GM21786 (cell line): ENCODE data around the gene CAP1.
"Not testable (repeated sequence)": the region's sequence is repeated elsewhere in the genome, so short reads cannot be mapped to it uniquely, and the experiment has no call there.

Experiments used
- ATAC-seq: cut with Tn5 transposase; IDR thresholded peaks from one replicate; pipeline ENCODE4 v1.9.1; 2021; ENCODE audit not compliant: unreplicated experiment

Gene CAP1

GRCh38 chr1:40040511-40041465 lies at the start of gene CAP1:
Gene CAP1, plus strand, starts transcription at chr1:40040729. Its CDS starts 18,618 bp downstream, at chr1:40059347.
- peak; percentile 78 for ATAC-seq

- no peak for ATAC-seq
These were observed 48.3 kb upstream of the CAP1 start for GRCh38 chr1:39992234-39992633.

GRCh38 chr1:39992888-39993287 lies 47.6 kb upstream of the CAP1 start:
- no peak for ATAC-seq

GRCh38 chr1:39995973-39996393 lies 44.5 kb upstream of the CAP1 start:
- no peak for ATAC-seq

GRCh38 chr1:39996396-39997004 lies 44.0 kb upstream of the CAP1 start:
- ATAC-seq = no peak

GRCh38 chr1:40001456-40001855 lies 39.1 kb upstream of the CAP1 start:
- ATAC-seq = no peak

- no peak for ATAC-seq
These were observed 37.1 kb upstream of the CAP1 start for GRCh38 chr1:40003156-40004093.

- no peak for ATAC-seq
These were observed 35.7 kb upstream of the CAP1 start for GRCh38 chr1:40004857-40005256.

GRCh38 chr1:40007481-40008034 lies 33.0 kb upstream of the CAP1 start:
- ATAC-seq = not testable (repeated sequence)

- no peak for ATAC-seq
These were observed 29.3 kb upstream of the CAP1 start for GRCh38 chr1:40011198-40011597.

GRCh38 chr1:40014253-40014706 lies 26.2 kb upstream of the CAP1 start:
- ATAC-seq = no peak

- no peak for ATAC-seq
These were observed 25.5 kb upstream of the CAP1 start for GRCh38 chr1:40014812-40015594.

GRCh38 chr1:40017951-40018575 lies 22.5 kb upstream of the CAP1 start:
- no peak for ATAC-seq

- ATAC-seq = no peak
These were observed 20.0 kb upstream of the CAP1 start for GRCh38 chr1:40020447-40021085.

GRCh38 chr1:40023379-40023944 lies 17.1 kb upstream of the CAP1 start:
- no peak for ATAC-seq

GRCh38 chr1:40024671-40025070 lies 15.9 kb upstream of the CAP1 start:
- no peak for ATAC-seq

- ATAC-seq = no peak
These were observed 12.9 kb upstream of the CAP1 start for GRCh38 chr1:40027647-40028046.

- ATAC-seq = no peak
These were observed 10.9 kb upstream of the CAP1 start for GRCh38 chr1:40029608-40030007.
